Measurements from ENCODE around the gene PIM3. TPM values are rescaled to one million over a fixed set of nuclear protein-coding genes. Genes with fewer than 3 reads are reported as not detected.

PIM3 gene
- total RNA-seq, 2 experiments from 2014 or later = 202 to 210 TPM

DNA sequence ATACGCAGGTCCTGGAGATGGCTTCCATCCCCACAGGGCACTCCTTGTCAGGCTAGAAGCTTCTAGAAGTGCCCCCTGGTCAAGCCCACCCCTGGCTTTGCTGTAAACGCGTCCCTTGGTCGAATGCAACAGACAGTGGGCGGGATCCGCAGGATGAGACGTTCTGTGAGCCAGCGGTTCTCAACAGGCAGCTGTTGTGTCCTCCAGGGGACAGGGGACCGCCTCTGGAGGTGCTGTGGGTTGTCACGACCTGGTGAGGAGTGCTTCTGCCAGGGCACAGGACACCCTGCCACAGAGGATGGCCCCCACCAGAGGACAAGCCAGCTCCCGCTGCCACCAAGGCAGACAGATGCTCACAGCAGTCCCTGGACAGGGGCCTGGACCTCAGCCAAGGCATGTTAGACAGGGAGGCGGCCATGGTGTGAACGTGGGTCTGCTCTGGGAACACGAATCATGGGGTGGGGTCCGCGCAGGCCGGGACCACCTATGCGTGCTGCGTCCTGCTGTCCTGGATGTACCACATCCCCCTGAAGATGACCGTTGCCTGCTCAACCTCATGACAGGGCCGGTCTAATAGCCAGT is 30.5 kb upstream of the PIM3 start:
- CTCF ChIA-PET = interaction anchor here (0.8 to 2.1 kb wide), 13 partner anchors 28 to 260 kb away, joined by 3 to 36 read pairs (median 4); no protein-coding TSS in a partner anchor
- no peak overlapping the region for H3K27ac Mint-ChIP-seq
- intact Hi-C loops (cut with micrococcal nuclease) = loop anchor here (2.0 to 5.0 kb wide), 3 partner anchors 163 to 272 kb away; partner anchors contain the start of gene SELENOO
- H3K27me3 Mint-ChIP-seq (ENCODE audit: low read depth) = no peaks in the 10 kb centered on the region
- DNase-seq = no peak
- no peaks in the 10 kb centered on the region for H3K9me3 Mint-ChIP-seq
- H3K36me3 Mint-ChIP-seq (ENCODE audit: low read depth) = peaks cover 12% of the 10 kb centered on the region
- H3K4me1 Mint-ChIP-seq (ENCODE audit: low read depth) = peaks cover 53% of the 10 kb centered on the region
- H3K4me3 Mint-ChIP-seq = no peak overlapping the region

DNA sequence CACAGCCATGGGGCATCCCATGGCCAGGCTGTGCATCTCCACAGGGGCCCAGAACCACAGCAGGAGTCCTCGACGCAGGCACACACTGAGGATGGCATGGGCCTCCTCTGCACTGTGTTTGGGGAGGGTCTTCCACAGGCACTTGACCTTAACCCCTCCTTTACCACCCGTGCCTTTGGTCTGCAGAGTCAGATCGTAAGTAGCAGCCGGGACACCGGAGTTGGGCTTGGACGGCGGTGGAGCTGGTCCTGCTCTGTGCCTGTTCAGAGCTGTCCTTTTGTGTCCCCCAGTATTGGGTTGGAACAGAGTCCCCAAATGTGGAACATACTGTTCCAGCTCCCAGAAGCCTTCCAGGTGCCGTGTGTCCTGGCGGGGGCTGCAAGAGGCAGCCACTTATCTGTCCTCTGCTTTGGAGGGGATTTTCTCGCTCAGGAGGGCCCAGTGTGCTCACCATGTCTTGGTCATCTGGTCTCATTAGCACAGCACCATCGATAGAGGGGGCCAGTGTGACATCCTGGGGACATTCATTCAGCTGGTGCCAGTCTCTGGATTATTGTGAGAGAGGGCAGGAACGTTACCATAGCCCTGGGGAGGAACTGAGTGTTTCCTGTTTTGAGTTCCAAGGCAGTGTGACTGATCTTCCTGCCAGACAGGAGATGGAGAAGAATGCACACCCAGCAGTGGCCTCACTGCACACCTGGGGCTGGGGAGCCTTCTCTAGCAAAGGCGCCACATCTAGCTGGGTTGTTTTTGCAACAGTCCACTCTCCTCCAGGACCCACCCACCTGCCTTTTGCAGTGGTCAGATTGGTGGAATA is 29.8 kb upstream of the PIM3 start:
- H3K36me3 Mint-ChIP-seq (ENCODE audit: low read depth) = peaks cover 8% of the 10 kb centered on the region
- peak overlapping the region; percentile 67 for H3K27ac Mint-ChIP-seq
- H3K27me3 Mint-ChIP-seq (ENCODE audit: low read depth) = no peaks in the 10 kb centered on the region
- H3K4me1 Mint-ChIP-seq (ENCODE audit: low read depth) = peaks cover 46% of the 10 kb centered on the region
- peak overlapping the region; percentile 27 for H3K4me3 Mint-ChIP-seq
- DNase-seq = peak; percentile 87
- intact Hi-C loops (cut with micrococcal nuclease) = loop anchor here (1.0 to 5.0 kb wide), 6 partner anchors 13 to 271 kb away; partner anchors contain the start of genes ALG12, CRELD2 and SELENOO
- CTCF ChIA-PET = interaction anchor here (0.6 to 2.1 kb wide), 18 partner anchors 27 to 260 kb away, joined by 3 to 36 read pairs (median 4); no protein-coding TSS in a partner anchor
- H3K9me3 Mint-ChIP-seq = no peaks in the 10 kb centered on the region

DNA sequence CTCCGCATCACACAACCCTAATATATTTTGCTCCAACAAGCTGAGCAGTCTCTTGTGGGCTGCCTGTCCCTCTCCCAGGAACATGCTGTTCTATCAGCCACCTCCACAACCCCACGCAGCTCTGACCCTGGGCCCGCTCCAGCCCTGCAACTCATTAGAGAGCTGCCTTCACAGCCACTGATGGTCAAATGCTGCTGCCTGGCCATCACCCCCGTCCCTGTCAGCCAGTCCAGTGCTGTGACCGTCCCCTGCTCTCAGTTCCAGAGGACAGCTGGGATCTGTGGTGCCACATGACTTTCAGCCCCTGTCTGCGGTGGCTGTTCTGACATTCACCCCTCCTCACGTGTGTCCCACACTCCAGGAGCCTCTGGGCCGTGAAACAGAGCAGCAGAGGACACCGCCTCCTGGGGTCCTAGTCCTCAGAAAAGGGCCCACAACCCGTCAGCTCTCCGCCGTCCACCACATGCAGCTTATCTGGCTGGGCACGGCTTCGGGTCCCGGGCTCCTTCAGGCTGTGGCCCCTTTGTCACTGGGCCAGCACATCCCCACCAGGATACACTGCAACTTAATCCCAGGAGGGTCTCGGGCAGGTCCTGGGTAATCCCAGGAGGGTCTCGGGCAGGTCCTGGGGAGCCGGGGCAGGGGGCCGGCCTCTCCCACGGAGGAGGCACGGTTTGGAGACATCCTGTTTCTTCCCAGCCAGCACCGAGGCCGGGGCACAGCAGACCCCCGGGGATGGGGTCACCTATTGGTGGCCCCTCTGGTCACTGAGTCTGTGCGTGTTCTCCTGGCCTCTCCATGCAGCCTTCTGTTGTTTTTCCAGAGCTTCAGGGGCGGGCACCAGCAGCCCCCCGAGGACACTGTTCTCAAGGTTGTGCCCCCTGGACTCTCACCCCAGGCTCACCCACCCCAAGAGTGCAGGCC is 27.1 kb upstream of the PIM3 start:
- intact Hi-C loops (cut with micrococcal nuclease) = loop anchor here (5.0 kb wide), 1 partner anchor 269 kb away; the partner anchor contains the start of gene SELENOO
- H3K36me3 Mint-ChIP-seq (ENCODE audit: low read depth) = peaks cover 6% of the 10 kb centered on the region
- CTCF ChIA-PET = interaction anchor here (0.7 to 1.4 kb wide), 3 partner anchors 50 to 131 kb away, joined by 3 to 6 read pairs (median 3); no protein-coding TSS in a partner anchor
- H3K4me1 Mint-ChIP-seq (ENCODE audit: low read depth) = peaks cover 45% of the 10 kb centered on the region
- no peak for DNase-seq
- no peaks in the 10 kb centered on the region for H3K27me3 Mint-ChIP-seq (ENCODE audit: low read depth)
- H3K27ac Mint-ChIP-seq = peak overlapping the region; percentile 78
- peak overlapping the region; percentile 69 for H3K4me3 Mint-ChIP-seq
- no peaks in the 10 kb centered on the region for H3K9me3 Mint-ChIP-seq

DNA sequence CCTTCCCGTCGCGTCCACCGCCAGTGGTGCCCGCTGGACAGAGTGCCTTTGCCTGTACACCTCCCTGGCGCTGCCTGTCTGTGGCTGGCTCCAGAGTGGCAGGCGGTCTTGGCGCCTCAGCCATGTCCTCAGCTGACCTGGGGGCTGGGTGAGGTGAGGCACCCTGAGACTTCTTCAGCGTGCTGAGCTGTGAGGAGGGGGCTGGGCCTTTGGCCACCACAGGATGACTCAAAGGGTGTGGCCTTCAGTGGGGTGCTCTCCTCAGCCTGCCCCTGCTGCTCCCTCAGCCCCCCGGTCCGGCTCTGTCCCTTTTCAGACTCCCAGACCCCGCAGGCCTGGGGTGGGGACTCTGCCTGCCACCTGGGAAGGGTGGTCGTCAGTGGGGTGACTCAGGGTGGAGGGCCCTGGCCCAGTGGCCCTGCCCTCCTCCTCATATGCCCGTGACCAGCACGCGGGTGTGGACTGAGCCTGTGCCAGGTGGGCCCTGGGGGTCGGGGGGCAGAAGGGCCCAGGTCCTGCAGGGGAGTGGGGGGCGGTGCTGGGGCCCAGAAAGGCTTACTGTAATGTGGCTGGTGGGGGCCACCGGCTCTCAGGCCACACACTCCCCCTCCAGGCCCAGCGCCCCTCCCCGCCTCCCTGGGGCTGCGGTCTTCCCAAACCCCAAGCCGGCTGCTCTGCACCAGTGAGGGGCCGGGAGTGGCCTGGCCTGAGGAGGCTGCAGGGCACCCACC is 26.2 kb upstream of the PIM3 start:
- CTCF ChIA-PET = interaction anchor here (0.7 to 1.4 kb wide), 2 partner anchors 96 to 131 kb away, joined by 3 to 6 read pairs; no protein-coding TSS in a partner anchor
- H3K36me3 Mint-ChIP-seq (ENCODE audit: low read depth) = peaks cover 6% of the 10 kb centered on the region
- no peaks in the 10 kb centered on the region for H3K9me3 Mint-ChIP-seq
- DNase-seq = peak; percentile 65
- H3K4me1 Mint-ChIP-seq (ENCODE audit: low read depth) = peaks cover 45% of the 10 kb centered on the region
- intact Hi-C loops (cut with micrococcal nuclease) = loop anchor here (5.0 kb wide), 1 partner anchor 268 kb away; the partner anchor contains the start of gene SELENOO
- peak overlapping the region; percentile 69 for H3K4me3 Mint-ChIP-seq
- H3K27ac Mint-ChIP-seq = peak overlapping the region; percentile 78
- no peaks in the 10 kb centered on the region for H3K27me3 Mint-ChIP-seq (ENCODE audit: low read depth)

DNA sequence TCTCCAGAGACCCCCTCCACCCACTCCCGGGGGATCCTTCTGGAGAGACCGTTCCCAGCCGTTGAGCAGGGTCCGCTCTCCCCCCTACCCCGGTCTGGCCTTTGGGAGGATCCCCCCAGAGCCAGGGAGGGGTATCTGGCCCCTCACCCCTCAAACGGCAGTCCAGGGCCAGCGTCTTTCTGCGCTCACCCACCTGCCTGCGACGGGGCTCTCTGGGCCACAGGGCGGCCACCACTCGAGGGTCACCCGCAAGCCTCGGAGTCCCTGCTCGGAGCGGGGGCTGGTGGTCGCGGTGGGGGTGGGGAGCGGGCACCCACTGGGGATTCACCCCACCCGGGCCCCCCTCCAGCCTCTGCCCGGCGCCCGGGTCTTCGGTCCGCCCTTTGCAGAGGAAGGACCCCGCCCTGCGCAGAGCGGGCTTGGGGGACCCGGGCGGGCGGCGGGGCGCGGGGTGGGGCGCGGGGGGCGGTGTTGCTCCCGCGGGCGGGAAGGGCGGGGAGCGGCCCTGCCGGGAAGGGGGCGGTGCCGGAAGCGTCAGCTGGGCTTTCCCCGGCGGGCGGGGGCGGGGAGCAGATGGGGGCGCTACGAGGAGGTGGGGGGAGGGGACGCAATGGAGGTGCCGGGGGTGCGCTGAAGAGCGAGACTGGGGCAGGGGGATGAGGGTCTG is 25.5 kb upstream of the PIM3 start:
- Mint-ChIP-seq H3K4me1 (ENCODE audit: low read depth) (peaks cover 43% of the 10 kb centered on the region), H3K4me3 (peak overlapping the region; percentile 69), H3K9me3 (no peaks in the 10 kb centered on the region), H3K36me3 (ENCODE audit: low read depth) (peaks cover 6% of the 10 kb centered on the region), H3K27ac (peak overlapping the region; percentile 78), H3K27me3 (ENCODE audit: low read depth) (no peaks in the 10 kb centered on the region)
- CTCF ChIA-PET = no interaction called here
- peak; percentile 94 for DNase-seq
- intact Hi-C loops (cut with micrococcal nuclease) = loop anchor here (5.0 kb wide), 1 partner anchor 267 kb away; the partner anchor contains the start of gene SELENOO

DNA sequence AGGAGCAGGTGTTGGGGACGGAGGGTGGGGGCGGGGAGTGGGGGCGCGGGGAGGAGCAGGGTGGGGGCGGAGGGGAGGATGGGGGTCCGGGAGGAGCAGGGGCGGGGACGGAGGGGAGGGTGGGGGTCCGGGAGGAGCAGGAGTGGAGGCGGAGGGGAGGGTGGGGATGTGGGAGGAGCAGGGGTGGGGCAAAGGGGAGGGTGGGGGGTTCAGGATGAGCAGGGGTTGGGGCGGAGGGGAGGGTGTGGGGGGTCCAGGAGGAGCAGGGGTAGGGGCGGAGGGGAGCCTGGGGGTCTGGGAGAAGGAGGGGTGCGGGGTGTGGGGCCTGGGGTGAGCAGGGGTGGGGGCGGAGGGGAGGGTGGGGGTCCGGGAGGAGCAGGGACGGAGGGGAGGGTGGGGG is 25.0 kb upstream of the PIM3 start:
- Mint-ChIP-seq H3K4me3 (peak overlapping the region; percentile 36), H3K9me3 (no peaks in the 10 kb centered on the region), H3K27me3 (ENCODE audit: low read depth) (no peaks in the 10 kb centered on the region), H3K4me1 (ENCODE audit: low read depth) (peaks cover 37% of the 10 kb centered on the region), H3K36me3 (ENCODE audit: low read depth) (peaks cover 6% of the 10 kb centered on the region), H3K27ac (peak overlapping the region; percentile 59)
- no peak for DNase-seq
- intact Hi-C loops (cut with micrococcal nuclease) = no loop called here
- CTCF ChIA-PET = interaction anchor here (0.6 to 1.2 kb wide), 3 partner anchors 10 to 95 kb away, joined by 3 to 7 read pairs (median 3); no protein-coding TSS in a partner anchor

DNA sequence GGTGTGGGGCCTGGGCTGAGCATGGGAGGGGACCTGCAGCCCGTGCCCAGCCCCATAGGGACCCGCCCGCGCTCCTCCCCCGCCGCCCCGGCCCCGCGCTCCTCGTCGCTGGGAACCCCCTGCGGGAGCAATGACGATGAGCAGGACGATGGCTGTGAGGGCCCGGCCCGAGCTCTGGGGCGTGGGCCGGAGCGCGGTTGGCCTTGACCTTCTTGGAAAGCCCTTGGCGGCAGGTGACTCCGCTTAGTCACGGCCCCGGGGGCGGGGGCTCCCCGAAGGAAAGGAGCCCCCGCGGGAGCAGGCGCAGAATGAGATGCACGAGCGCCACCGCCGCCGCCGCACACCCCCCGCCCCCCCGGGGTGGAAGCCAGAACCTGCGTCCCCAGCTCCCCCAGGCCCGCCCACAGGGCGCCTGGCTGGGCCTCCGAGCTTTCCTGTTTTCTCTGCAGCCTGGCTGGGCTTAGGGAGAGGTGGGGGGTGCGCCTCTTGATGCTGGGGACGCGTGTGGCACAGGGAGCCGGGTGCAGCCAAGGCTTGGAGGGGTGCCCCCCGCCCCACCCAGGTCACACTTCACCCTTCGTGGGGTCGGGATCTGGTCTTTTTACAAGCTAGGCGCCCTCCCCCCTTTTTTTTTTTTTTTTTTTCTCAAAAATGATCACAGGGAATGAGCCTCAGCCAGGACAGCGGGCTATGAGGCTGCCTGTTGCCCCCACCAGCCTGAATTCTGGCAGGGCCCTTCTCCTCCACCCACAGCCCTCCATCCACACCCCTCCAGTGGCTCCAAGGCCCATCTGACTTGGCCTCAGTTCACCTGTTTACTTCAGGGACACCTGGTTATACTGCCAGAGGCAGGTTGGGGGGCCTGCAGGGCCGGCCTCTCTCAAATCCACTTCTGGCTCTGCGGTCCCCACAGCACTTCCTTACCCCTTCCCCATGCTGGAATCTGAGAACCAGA is 24.3 kb upstream of the PIM3 start:
- Mint-ChIP-seq H3K36me3 (ENCODE audit: low read depth) (peaks cover 6% of the 10 kb centered on the region), H3K4me1 (ENCODE audit: low read depth) (peaks cover 33% of the 10 kb centered on the region), H3K4me3 (peak overlapping the region; percentile 57), H3K27me3 (ENCODE audit: low read depth) (no peaks in the 10 kb centered on the region), H3K27ac (peak overlapping the region; percentile 90), H3K9me3 (no peaks in the 10 kb centered on the region)
- intact Hi-C loops (cut with micrococcal nuclease) = loop anchor here (1.0 to 2.0 kb wide), 4 partner anchors 26 to 255 kb away; no protein-coding TSS in a partner anchor
- DNase-seq = peak; percentile 99
- CTCF ChIA-PET = interaction anchor here (0.6 to 1.2 kb wide), 3 partner anchors 11 to 94 kb away, joined by 3 to 7 read pairs (median 3); no protein-coding TSS in a partner anchor

DNA sequence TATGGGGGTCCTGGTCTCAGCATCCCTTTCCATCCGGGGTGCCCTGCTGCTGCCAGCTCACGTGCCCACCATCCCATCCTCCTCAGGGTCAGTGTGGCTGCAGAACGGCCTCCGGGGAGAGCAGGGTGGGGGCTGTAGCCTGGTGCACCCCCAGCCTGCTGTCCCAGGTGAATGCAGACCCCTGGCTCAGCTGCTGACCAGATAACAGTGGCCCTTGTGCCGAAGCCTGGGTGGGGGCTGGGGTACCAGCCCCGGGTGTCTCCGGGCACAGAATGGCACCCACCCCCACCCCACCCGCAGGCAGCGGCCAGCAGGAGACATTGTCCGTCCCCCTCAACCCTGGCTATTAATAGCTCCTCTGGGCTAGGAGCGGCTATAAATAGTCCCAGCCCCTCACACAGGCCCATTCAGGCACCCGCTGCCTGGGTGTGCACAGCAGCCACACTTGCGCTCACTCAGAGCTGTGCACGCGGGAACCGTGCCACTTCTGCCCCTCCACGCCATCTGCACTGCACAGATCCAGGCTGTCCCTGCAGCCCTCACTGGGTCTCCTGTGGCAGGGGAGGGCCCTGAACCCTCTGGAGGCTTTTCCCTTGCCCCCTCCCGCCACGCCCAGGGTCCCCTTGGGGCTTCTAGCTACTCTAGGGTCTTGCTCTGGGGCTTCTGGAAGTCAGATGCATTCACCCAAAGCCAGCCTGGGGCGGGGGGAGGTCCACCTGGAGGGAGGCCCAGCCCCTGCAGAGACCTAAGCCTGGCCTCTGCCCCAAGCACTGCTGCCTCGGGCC is 23.4 kb upstream of the PIM3 start:
- no peaks in the 10 kb centered on the region for H3K27me3 Mint-ChIP-seq (ENCODE audit: low read depth)
- peaks cover 6% of the 10 kb centered on the region for H3K36me3 Mint-ChIP-seq (ENCODE audit: low read depth)
- CTCF ChIA-PET = interaction anchor here (1.2 kb wide), 2 partner anchors 12 to 93 kb away, joined by 3 to 7 read pairs; no protein-coding TSS in a partner anchor
- peak overlapping the region; percentile 57 for H3K4me3 Mint-ChIP-seq
- intact Hi-C loops (cut with micrococcal nuclease) = loop anchor here (1.0 to 2.0 kb wide), 4 partner anchors 25 to 254 kb away; no protein-coding TSS in a partner anchor
- H3K9me3 Mint-ChIP-seq = no peaks in the 10 kb centered on the region
- H3K4me1 Mint-ChIP-seq (ENCODE audit: low read depth) = peaks cover 28% of the 10 kb centered on the region
- peak overlapping the region; percentile 90 for H3K27ac Mint-ChIP-seq
- no peak for DNase-seq

DNA sequence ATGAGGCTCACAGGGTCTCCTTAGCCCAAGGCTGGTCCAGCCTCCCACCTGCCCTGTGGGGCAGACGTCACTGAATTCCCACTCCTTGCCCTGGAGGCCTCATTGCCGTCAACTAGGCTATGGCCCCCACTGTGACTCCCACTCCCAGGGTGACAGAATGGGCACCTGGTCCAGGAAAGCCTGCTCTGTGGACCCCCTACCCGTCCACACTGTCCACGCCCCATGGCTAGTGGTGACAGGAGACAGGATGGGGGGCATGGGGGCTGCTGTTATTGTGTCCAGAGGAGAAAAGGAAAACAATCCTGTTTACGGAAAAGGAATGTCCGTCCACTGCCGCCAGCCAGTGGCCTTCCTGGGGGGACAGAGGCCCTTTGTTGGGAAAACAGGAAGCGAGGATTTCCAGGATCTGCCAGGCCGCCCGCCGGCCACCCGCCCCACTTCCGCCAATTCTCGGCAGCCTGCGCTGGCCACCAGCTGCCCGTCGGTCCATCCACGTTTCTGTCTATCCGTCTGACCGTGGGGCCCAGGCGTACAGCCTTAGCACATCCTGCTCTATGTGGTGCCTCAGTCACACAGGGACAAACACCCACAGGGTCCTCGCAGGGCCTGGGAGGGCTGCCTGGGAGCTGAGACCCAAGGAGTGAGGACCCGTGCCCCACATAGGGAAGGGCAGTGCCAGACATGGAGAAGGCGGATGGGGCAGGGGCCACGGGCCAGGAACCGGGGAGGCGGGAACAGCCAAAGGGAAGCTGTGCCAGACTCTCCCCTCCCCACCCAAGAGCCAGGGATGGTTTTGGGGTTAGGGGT is 22.6 kb upstream of the PIM3 start:
- CTCF ChIA-PET = no interaction called here
- peaks cover 22% of the 10 kb centered on the region for H3K4me1 Mint-ChIP-seq (ENCODE audit: low read depth)
- H3K36me3 Mint-ChIP-seq (ENCODE audit: low read depth) = peaks cover 4% of the 10 kb centered on the region
- intact Hi-C loops (cut with micrococcal nuclease) = loop anchor here (2.0 kb wide), 2 partner anchors 39 to 253 kb away; no protein-coding TSS in a partner anchor
- H3K9me3 Mint-ChIP-seq = no peaks in the 10 kb centered on the region
- H3K27ac Mint-ChIP-seq = peak overlapping the region; percentile 53
- no peak overlapping the region for H3K4me3 Mint-ChIP-seq
- no peak for DNase-seq
- H3K27me3 Mint-ChIP-seq (ENCODE audit: low read depth) = no peaks in the 10 kb centered on the region

Measured in activated naive CD4-positive, alpha-beta T cell treated with anti-CD3 and anti-CD28 coated beads for 36 hours (primary cell).